Measurements from ENCODE around the gene RAB13. TPM values are rescaled to one million over a fixed set of nuclear protein-coding genes. Genes with fewer than 3 reads are reported as not detected.

RAB13 gene
- total and polyA plus RNA-seq, 2 donors = 12.3 to 98.2 TPM

GRCh38 chr1:153970346-153970745 lies 15.8 kb downstream of the RAB13 start:
- Histone ChIP-seq H3K4me3 (ENCODE audit: low read length in 2 of 2) (no peak overlapping the region), H3K4me1 (ENCODE audit: control insufficient read depth in 2 of 2, insufficient read depth in 2 of 2, low read length in 2 of 2) (peaks cover 18 to 31% of the 10 kb centered on the region in 2 donors), H3K9me3 (ENCODE audit: control insufficient read depth in 2 of 2, insufficient read depth in 1 of 2, low read length in 1 of 2) (peaks cover 0 to 1% of the 10 kb centered on the region in 2 donors), H3K27ac (ENCODE audit: low read depth in 1 of 2, low read length in 1 of 2) (no peak overlapping the region), H3K27me3 (ENCODE audit: control insufficient read depth in 2 of 2, insufficient read depth in 1 of 2, low read length in 1 of 2) (no peaks in the 10 kb centered on the region), H3K36me3 (ENCODE audit: control insufficient read depth in 2 of 2, insufficient read depth in 2 of 2, low read length in 1 of 2) (peaks cover 28 to 29% of the 10 kb centered on the region in 2 donors)
- DNase-seq (ENCODE audit: low read depth in 6 of 9, low spot score in 9 of 9) = no peak
- 98% methylated on average over 2 of the region's 2 CpGs for WGBS

GRCh38 chr1:153968972-153969371 lies 17.2 kb downstream of the RAB13 start:
- peaks cover 16 to 18% of the 10 kb centered on the region in 2 donors for H3K36me3 ChIP-seq (ENCODE audit: control insufficient read depth in 2 of 2, insufficient read depth in 2 of 2, low read length in 1 of 2)
- no peak overlapping the region for H3K27ac ChIP-seq (ENCODE audit: low read depth in 1 of 2, low read length in 1 of 2)
- no peaks in the 10 kb centered on the region for H3K27me3 ChIP-seq (ENCODE audit: control insufficient read depth in 2 of 2, insufficient read depth in 1 of 2, low read length in 1 of 2)
- peaks cover 0 to 1% of the 10 kb centered on the region in 2 donors for H3K9me3 ChIP-seq (ENCODE audit: control insufficient read depth in 2 of 2, insufficient read depth in 1 of 2, low read length in 1 of 2)
- WGBS = 94% methylated on average over 2 of the region's 2 CpGs
- no peak overlapping the region for H3K4me3 ChIP-seq (ENCODE audit: low read length in 2 of 2)
- H3K4me1 ChIP-seq (ENCODE audit: control insufficient read depth in 2 of 2, insufficient read depth in 2 of 2, low read length in 2 of 2) = peaks cover 21 to 38% of the 10 kb centered on the region in 2 donors
- DNase-seq (ENCODE audit: low read depth in 6 of 9, low spot score in 9 of 9) = no peak

- Histone ChIP-seq H3K27ac (ENCODE audit: low read depth in 1 of 2, low read length in 1 of 2) (peak overlapping the region; percentile 36 to 97), H3K4me3 (ENCODE audit: low read length in 2 of 2) (peak overlapping the region; percentile 85 to 89), H3K36me3 (ENCODE audit: control insufficient read depth in 2 of 2, insufficient read depth in 2 of 2, low read length in 1 of 2) (peaks cover 11 to 13% of the 10 kb centered on the region in 2 donors), H3K4me1 (ENCODE audit: control insufficient read depth in 2 of 2, insufficient read depth in 2 of 2, low read length in 2 of 2) (peaks cover 22 to 42% of the 10 kb centered on the region in 2 donors), H3K27me3 (ENCODE audit: control insufficient read depth in 2 of 2, insufficient read depth in 1 of 2, low read length in 1 of 2) (no peaks in the 10 kb centered on the region), H3K9me3 (ENCODE audit: control insufficient read depth in 2 of 2, insufficient read depth in 1 of 2, low read length in 1 of 2) (peaks cover 0 to 1% of the 10 kb centered on the region in 2 donors)
- WGBS = 17% methylated on average over 13 of the region's 13 CpGs
- DNase-seq (ENCODE audit: low read depth in 6 of 9, low spot score in 9 of 9) = no peak
These were observed 17.7 kb downstream of the RAB13 start for GRCh38 chr1:153968408-153968807.

- H3K9me3 ChIP-seq (ENCODE audit: control insufficient read depth in 2 of 2, insufficient read depth in 1 of 2, low read length in 1 of 2) = peaks cover 0 to 1% of the 10 kb centered on the region in 2 donors
- WGBS = 1% methylated on average over 8 of the region's 8 CpGs
- peak overlapping the region; percentile 85 to 89 for H3K4me3 ChIP-seq (ENCODE audit: low read length in 2 of 2)
- H3K36me3 ChIP-seq (ENCODE audit: control insufficient read depth in 2 of 2, insufficient read depth in 2 of 2, low read length in 1 of 2) = peaks cover 7 to 8% of the 10 kb centered on the region in 2 donors
- no peaks in the 10 kb centered on the region for H3K27me3 ChIP-seq (ENCODE audit: control insufficient read depth in 2 of 2, insufficient read depth in 1 of 2, low read length in 1 of 2)
- peaks cover 22 to 43% of the 10 kb centered on the region in 2 donors for H3K4me1 ChIP-seq (ENCODE audit: control insufficient read depth in 2 of 2, insufficient read depth in 2 of 2, low read length in 2 of 2)
- DNase-seq (ENCODE audit: low read depth in 6 of 9, low spot score in 9 of 9) = no peak
- H3K27ac ChIP-seq (ENCODE audit: low read depth in 1 of 2, low read length in 1 of 2) = peak overlapping the region; percentile 74 to 97
These were observed 18.2 kb downstream of the RAB13 start for GRCh38 chr1:153968000-153968363.

GRCh38 chr1:153967107-153967999 lies 18.8 kb downstream of the RAB13 start, which contains the start of gene CREB3L4:
Gene CREB3L4 (plus strand): TSS chr1:153967902. CDS start chr1:153968526, 624 bp downstream.
- Histone ChIP-seq H3K36me3 (ENCODE audit: control insufficient read depth in 2 of 2, insufficient read depth in 2 of 2, low read length in 1 of 2) (peaks cover under 1 to 3% of the 10 kb centered on the region in 2 donors), H3K9me3 (ENCODE audit: control insufficient read depth in 2 of 2, insufficient read depth in 1 of 2, low read length in 1 of 2) (no peaks in the 10 kb centered on the region), H3K4me1 (ENCODE audit: control insufficient read depth in 2 of 2, insufficient read depth in 2 of 2, low read length in 2 of 2) (peaks cover 22 to 49% of the 10 kb centered on the region in 2 donors), H3K4me3 (ENCODE audit: low read length in 2 of 2) (peak within 1 kb of the TSS; percentile 85 to 89), H3K27ac (ENCODE audit: low read depth in 1 of 2, low read length in 1 of 2) (peak within 1 kb of the TSS; percentile 95 to 97), H3K27me3 (ENCODE audit: control insufficient read depth in 2 of 2, insufficient read depth in 1 of 2, low read length in 1 of 2) (no peaks in the 10 kb centered on the region)
- peak; percentile 81 to 98 (median 93) for DNase-seq (ENCODE audit: low read depth in 6 of 9, low spot score in 9 of 9)
- WGBS = under 1% methylated on average over 60 of the region's 60 CpGs

GRCh38 chr1:153963850-153964331 lies 22.2 kb downstream of the RAB13 start:
- WGBS = 4% methylated on average over 22 of the region's 22 CpGs
- DNase-seq (ENCODE audit: low read depth in 6 of 9, low spot score in 9 of 9) = no peak

GRCh38 chr1:153963030-153963849 lies 22.9 kb downstream of the RAB13 start, which contains the start of gene SLC39A1:
Gene SLC39A1 (minus strand): TSS chr1:153963537. CDS start chr1:153962715, 822 bp downstream.
- H3K27ac ChIP-seq (ENCODE audit: low read depth in 1 of 2, low read length in 1 of 2) = peak within 1 kb of the TSS; percentile 84 to 88
- no peaks in the 10 kb centered on the region for H3K9me3 ChIP-seq (ENCODE audit: control insufficient read depth in 2 of 2, insufficient read depth in 1 of 2, low read length in 1 of 2)
- peaks cover 22 to 53% of the 10 kb centered on the region in 2 donors for H3K4me1 ChIP-seq (ENCODE audit: control insufficient read depth in 2 of 2, insufficient read depth in 2 of 2, low read length in 2 of 2)
- under 1% methylated on average over 54 of the region's 54 CpGs for WGBS
- H3K27me3 ChIP-seq (ENCODE audit: control insufficient read depth in 2 of 2, insufficient read depth in 1 of 2, low read length in 1 of 2) = no peaks in the 10 kb centered on the region
- H3K36me3 ChIP-seq (ENCODE audit: control insufficient read depth in 2 of 2, insufficient read depth in 2 of 2, low read length in 1 of 2) = peaks cover 9 to 20% of the 10 kb centered on the region in 2 donors
- DNase-seq (ENCODE audit: low read depth in 6 of 9, low spot score in 9 of 9) = peak in 8 of 9 donors; percentile 86 to 97 (median 94)
- H3K4me3 ChIP-seq (ENCODE audit: low read length in 2 of 2) = peak within 1 kb of the TSS; percentile 57 to 74

More at GRCh38 chr1:153963850-153964331, 22.2 kb downstream of the RAB13 start:
- Histone ChIP-seq H3K4me3 (ENCODE audit: low read length in 2 of 2) (peak overlapping the region; percentile 57 to 74), H3K27me3 (ENCODE audit: control insufficient read depth in 2 of 2, insufficient read depth in 1 of 2, low read length in 1 of 2) (no peaks in the 10 kb centered on the region), H3K27ac (ENCODE audit: low read depth in 1 of 2, low read length in 1 of 2) (peak overlapping the region; percentile 84 to 88), H3K4me1 (ENCODE audit: control insufficient read depth in 2 of 2, insufficient read depth in 2 of 2, low read length in 2 of 2) (peaks cover 28 to 56% of the 10 kb centered on the region in 2 donors), H3K36me3 (ENCODE audit: control insufficient read depth in 2 of 2, insufficient read depth in 2 of 2, low read length in 1 of 2) (peaks cover 9 to 20% of the 10 kb centered on the region in 2 donors), H3K9me3 (ENCODE audit: control insufficient read depth in 2 of 2, insufficient read depth in 1 of 2, low read length in 1 of 2) (no peaks in the 10 kb centered on the region)

GRCh38 chr1:153962088-153963029 lies 23.8 kb downstream of the RAB13 start:
- peak in 1 of 9 donors; percentile 24 for DNase-seq (ENCODE audit: low read depth in 6 of 9, low spot score in 9 of 9)
- Histone ChIP-seq H3K9me3 (ENCODE audit: control insufficient read depth in 2 of 2, insufficient read depth in 1 of 2, low read length in 1 of 2) (no peaks in the 10 kb centered on the region), H3K36me3 (ENCODE audit: control insufficient read depth in 2 of 2, insufficient read depth in 2 of 2, low read length in 1 of 2) (peaks cover 9 to 20% of the 10 kb centered on the region in 2 donors), H3K27ac (ENCODE audit: low read depth in 1 of 2, low read length in 1 of 2) (peak overlapping the region; percentile 72 to 84), H3K4me1 (ENCODE audit: control insufficient read depth in 2 of 2, insufficient read depth in 2 of 2, low read length in 2 of 2) (peaks cover 21 to 52% of the 10 kb centered on the region in 2 donors), H3K4me3 (ENCODE audit: low read length in 2 of 2) (peak overlapping the region; percentile 57 to 74), H3K27me3 (ENCODE audit: control insufficient read depth in 2 of 2, insufficient read depth in 1 of 2, low read length in 1 of 2) (no peaks in the 10 kb centered on the region)
- 75% methylated on average over 16 of the region's 16 CpGs for WGBS

Measured in thymus (tissue), 11 donors.